Adipocyte (in vitro differentiated cells): ENCODE measurements around the gene PLEKHH3.
"Not testable (repeated sequence)": the region's sequence is repeated elsewhere in the genome, so short reads cannot be mapped to it uniquely, and the experiment has no call there.

Source experiments
- DNase-seq: peaks from one replicate; pipeline ENCODE4 v3.0.0-alpha.2; 2015; ENCODE audit warnings: low read depth
- H3K27me3 ChIP-seq: replicated peaks from 2 replicates; pipeline ENCODE4 v1.7.0; 2013; ENCODE audit warnings: mild to moderate bottlenecking, low read length, moderate library complexity; ENCODE audit not compliant: control insufficient read depth, insufficient read depth
- H3K36me3 ChIP-seq: 2 replicates; pipeline ENCODE4 v1.7.0; 2013; ENCODE audit warnings: low read length, mild to moderate bottlenecking, moderate library complexity; ENCODE audit not compliant: control insufficient read depth, insufficient read depth, severe bottlenecking
- H3K4me1 ChIP-seq: 2 replicates; pipeline ENCODE4 v1.7.0; 2013; ENCODE audit warnings: mild to moderate bottlenecking, low read length, moderate library complexity; ENCODE audit not compliant: control insufficient read depth, insufficient read depth
- H3K4me3 ChIP-seq: 2 replicates; pipeline ENCODE4 v1.7.0; 2013; ENCODE audit warnings: mild to moderate bottlenecking, low read length, moderate library complexity
- H3K9ac ChIP-seq: 2 replicates; pipeline ENCODE4 v1.7.0; 2013; ENCODE audit warnings: mild to moderate bottlenecking, low read length, moderate library complexity
- H3K9me3 ChIP-seq: 2 replicates; pipeline ENCODE4 v1.7.0; 2013; ENCODE audit warnings: mild to moderate bottlenecking, low read length, moderate library complexity; ENCODE audit not compliant: control insufficient read depth

Gene PLEKHH3

DNA sequence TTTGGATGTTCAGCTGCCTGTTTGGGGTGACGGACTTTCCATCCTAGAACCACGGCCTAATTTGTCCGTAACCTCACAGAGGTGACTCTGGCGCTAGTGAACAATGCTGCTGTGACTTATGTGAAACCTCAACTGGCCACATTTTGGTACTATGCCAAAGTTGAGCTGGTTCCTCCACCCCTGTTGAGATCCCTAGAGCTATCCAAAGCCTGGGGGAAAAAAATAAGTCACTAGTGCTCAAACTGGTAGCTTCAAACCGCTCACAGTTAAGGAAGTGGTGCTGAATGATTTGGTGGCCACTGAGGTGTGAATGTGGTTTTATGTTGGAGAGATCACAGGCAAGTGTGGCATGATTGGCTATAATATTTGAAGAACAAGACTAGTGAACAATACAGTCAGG, 29.0 kb downstream of the PLEKHH3 start:
- Histone ChIP-seq H3K4me1 (no peaks in the 10 kb centered on the region), H3K27me3 (peaks cover under 1% of the 10 kb centered on the region), H3K9ac (no peak overlapping the region), H3K4me3 (no peak overlapping the region), H3K9me3 (no peaks in the 10 kb centered on the region), H3K36me3 (no peaks in the 10 kb centered on the region)
- DNase-seq = no peak

DNA sequence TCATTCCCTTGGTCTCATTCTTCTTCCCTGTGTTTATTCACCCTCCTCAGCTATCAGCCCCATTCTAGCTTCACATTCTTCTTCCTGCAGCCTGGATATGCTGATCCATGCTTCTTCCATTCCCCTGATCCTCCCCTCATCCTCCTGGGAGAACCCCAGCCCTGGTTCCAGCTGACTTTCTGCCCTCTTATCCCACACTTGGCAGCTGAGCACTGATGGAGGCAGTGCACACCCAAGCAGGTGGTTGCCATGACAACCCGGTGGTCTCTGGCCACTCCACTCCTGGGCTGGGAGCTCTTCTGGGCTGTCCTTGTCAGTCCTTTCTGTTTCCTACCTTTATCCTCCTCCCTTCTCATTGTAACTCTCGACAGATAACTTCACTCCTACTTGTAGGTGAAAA, 34.5 kb downstream of the PLEKHH3 start:
- no peaks in the 10 kb centered on the region for H3K4me1 ChIP-seq
- H3K9me3 ChIP-seq = no peaks in the 10 kb centered on the region
- H3K4me3 ChIP-seq = no peak overlapping the region
- peaks cover 5% of the 10 kb centered on the region for H3K27me3 ChIP-seq
- H3K9ac ChIP-seq = no peak overlapping the region
- no peak for DNase-seq
- no peaks in the 10 kb centered on the region for H3K36me3 ChIP-seq

DNA sequence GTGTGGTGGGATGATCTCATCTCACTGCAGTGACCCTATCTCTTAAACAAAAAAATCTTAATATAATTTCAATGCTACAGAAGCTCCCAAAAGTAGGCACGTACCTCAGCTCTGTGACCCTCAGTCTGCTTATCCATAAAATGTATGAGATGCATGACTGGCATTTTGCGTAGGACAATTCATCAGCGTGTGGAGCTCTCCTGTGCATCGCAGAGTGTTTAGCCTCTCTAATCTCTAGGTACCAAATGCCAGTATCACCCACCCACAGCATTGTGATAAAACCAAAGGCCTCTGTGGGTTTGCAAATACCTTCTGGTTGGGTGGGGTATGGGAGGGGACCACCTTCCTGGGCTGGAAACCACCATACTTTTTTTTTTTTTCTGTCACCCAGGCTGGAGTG, 36.7 kb downstream of the PLEKHH3 start:
- peaks cover 8% of the 10 kb centered on the region for H3K27me3 ChIP-seq
- DNase-seq = no peak
- H3K4me1 ChIP-seq = no peaks in the 10 kb centered on the region
- no peaks in the 10 kb centered on the region for H3K36me3 ChIP-seq
- H3K4me3 ChIP-seq = no peak overlapping the region
- H3K9me3 ChIP-seq = no peaks in the 10 kb centered on the region
- no peak overlapping the region for H3K9ac ChIP-seq

DNA sequence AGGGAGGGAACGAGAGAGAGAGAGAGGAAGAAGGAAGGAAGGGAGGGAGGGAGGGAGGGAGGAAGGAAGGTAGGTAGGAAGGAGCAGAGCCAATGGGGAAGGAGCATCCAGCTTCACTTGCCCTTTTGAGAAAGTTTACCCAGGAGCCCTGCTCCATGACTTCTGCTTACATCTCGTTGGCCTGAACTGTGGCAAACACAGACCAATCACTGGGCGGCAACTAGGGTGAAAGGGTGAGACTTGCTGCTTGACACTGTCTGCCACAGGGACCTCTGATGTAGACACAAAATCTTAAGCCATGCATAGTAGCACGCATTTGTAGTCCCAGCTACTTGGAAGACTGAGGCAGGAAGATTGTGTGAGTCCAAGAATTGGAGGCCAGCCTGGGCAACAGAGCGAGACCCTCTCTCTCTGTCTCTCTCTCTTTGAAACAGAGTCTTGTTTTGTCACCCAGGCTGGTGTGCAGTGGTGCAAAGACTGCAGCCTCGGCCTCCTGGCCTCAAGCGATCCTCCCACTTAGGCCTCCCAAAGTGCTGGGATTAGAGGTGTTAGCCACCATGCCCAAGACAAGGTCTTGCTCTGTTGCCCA, 37.2 kb downstream of the PLEKHH3 start:
- no peak for DNase-seq
- Histone ChIP-seq H3K27me3 (peaks cover 8% of the 10 kb centered on the region), H3K4me3 (no peak overlapping the region), H3K9me3 (no peaks in the 10 kb centered on the region), H3K9ac (no peak overlapping the region), H3K4me1 (no peaks in the 10 kb centered on the region), H3K36me3 (no peaks in the 10 kb centered on the region)

DNA sequence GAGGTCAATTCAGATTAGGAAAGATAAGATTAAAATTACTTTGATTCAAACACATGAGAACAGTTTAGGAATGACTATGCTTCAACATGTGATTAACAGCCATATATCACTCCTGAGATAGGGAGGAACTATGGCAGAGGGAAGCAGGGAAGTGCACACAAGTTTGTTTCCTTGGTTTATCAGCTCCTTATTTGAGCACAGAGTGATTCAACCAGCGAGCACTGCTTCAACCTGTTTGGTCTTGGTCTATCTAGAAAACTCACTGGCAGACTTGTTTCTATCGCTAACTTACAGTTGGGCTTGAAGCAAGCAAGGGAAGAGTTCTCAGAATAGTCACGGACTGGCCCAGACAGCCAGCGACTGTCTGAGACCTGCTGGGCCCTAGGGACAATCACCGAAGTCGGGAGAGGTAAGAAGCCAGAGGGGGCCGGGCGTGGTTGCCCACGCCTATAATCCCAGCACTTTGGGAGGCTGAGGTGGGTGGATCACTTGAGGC, 43.8 kb downstream of the PLEKHH3 start:
- no peaks in the 10 kb centered on the region for H3K36me3 ChIP-seq
- no peaks in the 10 kb centered on the region for H3K4me1 ChIP-seq
- peaks cover 3% of the 10 kb centered on the region for H3K27me3 ChIP-seq
- H3K9ac ChIP-seq = no peak overlapping the region
- H3K4me3 ChIP-seq = no peak overlapping the region
- no peaks in the 10 kb centered on the region for H3K9me3 ChIP-seq
- no peak for DNase-seq

DNA sequence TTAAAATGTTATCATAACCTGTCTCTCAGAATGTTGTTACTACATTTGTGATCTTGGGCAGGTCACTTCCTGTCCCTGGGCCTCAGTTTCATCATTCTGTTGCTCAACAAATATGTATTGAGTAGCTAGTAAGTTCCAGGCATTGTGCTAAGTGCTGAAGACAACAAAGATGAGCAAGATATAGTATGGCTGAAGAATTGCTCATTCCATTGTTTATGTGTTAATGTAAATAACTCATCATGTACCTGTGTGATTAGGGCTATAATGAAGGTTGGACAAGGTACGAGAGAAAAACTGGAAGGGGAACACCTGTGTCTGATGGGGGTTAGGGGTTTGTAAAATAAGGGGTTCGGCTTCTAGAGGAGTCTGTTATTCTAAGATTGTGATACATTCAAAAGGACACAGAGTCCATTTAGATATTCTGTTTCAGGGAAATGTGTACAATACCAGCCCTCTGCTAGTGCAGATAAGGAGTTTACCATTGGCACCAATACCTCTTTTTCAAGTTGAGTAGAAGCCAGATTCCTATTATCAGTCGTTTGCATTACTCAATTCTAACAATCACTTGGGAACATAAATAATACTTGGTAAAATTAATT, 47.3 kb downstream of the PLEKHH3 start:
- no peak overlapping the region for H3K9ac ChIP-seq
- H3K36me3 ChIP-seq = no peaks in the 10 kb centered on the region
- no peaks in the 10 kb centered on the region for H3K9me3 ChIP-seq
- H3K27me3 ChIP-seq = no peaks in the 10 kb centered on the region
- no peak overlapping the region for H3K4me3 ChIP-seq
- no peaks in the 10 kb centered on the region for H3K4me1 ChIP-seq
- no peak for DNase-seq

DNA sequence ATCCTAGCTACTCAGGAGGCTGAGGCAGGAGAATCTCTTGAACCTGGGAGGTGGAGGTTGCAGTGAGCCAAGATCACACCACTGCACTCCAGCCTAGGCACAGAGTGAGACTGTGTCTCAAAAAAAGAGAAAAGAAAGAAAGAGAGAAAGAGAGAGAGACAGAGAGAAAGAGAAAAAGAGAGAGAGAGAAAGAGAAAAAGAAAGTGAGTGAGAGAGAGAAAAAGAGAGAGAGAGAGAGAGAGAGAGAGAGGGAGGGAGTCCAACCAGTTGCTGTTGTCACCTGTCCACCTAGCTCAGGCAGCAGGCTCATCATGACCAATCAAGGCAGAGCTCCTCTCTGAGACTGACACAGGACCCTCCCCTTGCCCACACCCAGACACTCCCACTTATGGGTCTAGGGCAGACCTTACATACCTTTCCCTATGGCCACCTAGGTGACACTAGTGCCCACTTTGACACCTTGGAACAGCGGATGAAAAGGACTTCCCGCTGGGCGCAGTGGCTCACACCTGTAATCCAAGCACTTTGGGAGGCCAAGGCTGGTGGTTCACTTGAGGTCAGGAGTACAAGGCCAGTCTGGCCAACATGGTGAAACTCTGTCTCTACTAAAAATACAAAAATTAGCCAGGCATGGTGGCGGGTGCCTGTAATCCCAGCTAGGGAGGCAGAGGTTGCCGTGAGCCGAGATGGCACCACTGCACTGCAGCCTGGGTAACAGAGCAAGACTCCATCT, 49.6 kb downstream of the PLEKHH3 start:
- not testable (repeated sequence) for DNase-seq, H3K4me3 ChIP-seq

DNA sequence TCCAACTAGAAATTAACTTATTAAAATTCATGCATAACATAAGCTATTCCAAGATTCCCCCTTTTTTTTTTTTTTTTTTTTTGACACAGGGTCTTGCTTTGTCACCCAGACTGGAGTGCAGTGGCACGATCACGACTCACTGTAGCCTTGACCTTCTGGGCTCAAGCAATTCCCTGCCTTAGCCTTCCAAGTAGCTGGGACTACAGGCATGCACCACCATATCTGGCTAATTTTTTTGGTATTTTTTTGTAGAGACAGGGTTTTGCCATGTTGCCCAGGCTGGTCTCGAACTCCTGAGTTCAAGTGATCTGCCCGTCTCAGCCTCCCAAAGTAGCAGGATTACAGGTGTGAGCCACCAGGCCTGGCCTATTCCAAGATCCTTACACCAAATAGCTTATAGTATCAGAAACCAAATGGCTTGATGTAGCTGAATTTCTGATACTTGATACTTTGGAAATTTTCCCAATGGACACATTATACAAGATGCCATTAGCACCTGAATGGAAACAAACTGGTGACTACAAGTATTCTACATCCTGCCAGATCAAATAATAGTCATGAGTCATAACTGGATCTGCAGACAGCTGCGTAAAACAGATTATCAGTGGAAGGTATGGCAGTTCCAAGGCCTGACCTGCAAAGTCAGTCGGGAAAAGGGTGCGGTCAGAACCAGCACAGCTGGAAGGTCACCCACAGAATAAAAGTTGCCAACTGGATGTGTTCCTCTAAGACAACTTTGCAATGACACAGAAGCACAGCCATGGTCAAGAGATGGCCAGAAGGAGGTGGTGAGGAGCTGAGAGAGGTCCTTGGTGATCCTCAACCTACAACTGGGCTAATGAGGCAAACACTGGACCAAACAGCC, 52.8 kb downstream of the PLEKHH3 start:
- no peaks in the 10 kb centered on the region for H3K36me3 ChIP-seq
- no peak overlapping the region for H3K9ac ChIP-seq
- H3K27me3 ChIP-seq = no peaks in the 10 kb centered on the region
- no peak overlapping the region for H3K4me3 ChIP-seq
- H3K9me3 ChIP-seq = no peaks in the 10 kb centered on the region
- H3K4me1 ChIP-seq = no peaks in the 10 kb centered on the region
- DNase-seq = no peak

More for the DNA sequence above, 49.6 kb downstream of the PLEKHH3 start:
- H3K9me3 ChIP-seq, H3K4me1 ChIP-seq, H3K27me3 ChIP-seq, H3K9ac ChIP-seq, H3K36me3 ChIP-seq: not testable (repeated sequence)

DNA sequence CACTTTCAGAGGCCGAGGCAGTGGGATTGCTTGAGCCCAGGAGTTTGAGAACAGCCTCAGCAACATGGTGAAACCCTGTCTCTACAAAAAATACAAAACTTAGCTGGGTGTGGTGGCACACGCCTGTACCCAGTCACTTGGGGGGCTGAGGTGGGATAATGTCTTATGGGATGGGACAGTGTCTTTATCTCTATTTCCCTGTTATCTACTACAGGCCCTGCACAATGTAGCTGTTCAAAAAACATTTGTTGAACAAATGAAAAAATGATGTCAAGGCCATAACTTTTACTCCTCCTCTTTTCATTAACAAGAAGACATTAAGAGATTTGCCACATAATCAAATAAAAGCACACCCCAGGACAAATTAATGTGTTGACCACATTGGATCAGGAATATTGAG, 53.5 kb downstream of the PLEKHH3 start:
- H3K4me1 ChIP-seq = peaks cover 4% of the 10 kb centered on the region
- DNase-seq = no peak
- no peaks in the 10 kb centered on the region for H3K36me3 ChIP-seq
- no peak overlapping the region for H3K4me3 ChIP-seq
- no peak overlapping the region for H3K9ac ChIP-seq
- H3K27me3 ChIP-seq = no peaks in the 10 kb centered on the region
- no peaks in the 10 kb centered on the region for H3K9me3 ChIP-seq

DNA sequence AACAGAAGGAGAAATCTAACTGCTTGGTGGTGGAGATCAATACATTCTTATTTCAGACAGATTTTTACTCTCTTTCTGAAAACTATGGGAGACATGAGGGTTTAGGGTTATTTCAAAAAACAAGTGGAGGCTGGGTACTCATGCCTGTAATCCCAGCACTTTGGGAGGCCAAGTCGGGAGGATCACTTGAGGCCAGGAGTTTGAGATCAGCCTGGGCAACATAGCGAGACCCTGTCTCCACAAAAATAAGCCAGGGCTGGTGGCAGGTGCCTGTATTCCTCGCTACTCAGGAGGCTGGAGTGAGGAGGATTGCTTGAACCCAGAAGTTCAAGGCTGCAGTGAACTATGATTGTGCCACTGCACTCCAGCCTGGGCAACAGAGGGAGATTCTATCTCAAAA, 54.8 kb downstream of the PLEKHH3 start:
- not testable (repeated sequence) for H3K9ac ChIP-seq, H3K9me3 ChIP-seq, H3K4me1 ChIP-seq, DNase-seq, H3K4me3 ChIP-seq, H3K36me3 ChIP-seq, H3K27me3 ChIP-seq
